NCI-H526 treated with DMSO at 0.1 percent for 48 hours (cell line): ENCODE measurements around the gene ARID1A.

ENCODE experiments used
- DNase-seq: peaks from one replicate; lab custom pipeline; 2025; lab: John Stamatoyannopoulos, UW

Gene ARID1A

GRCh38 chr1:26761217-26761616, 65.4 kb downstream of the ARID1A start:
- DNase-seq = no peak

- DNase-seq = no peak
Observed at GRCh38 chr1:26767714-26768113, 71.9 kb downstream of the ARID1A start.

- no peak for DNase-seq
Observed at GRCh38 chr1:26768755-26769154, 72.9 kb downstream of the ARID1A start.

GRCh38 chr1:26771285-26771642, 75.4 kb downstream of the ARID1A start:
- DNase-seq = no peak

- no peak for DNase-seq
Observed at GRCh38 chr1:26771643-26772321, 76.0 kb downstream of the ARID1A start.

- no peak for DNase-seq
Observed at GRCh38 chr1:26772687-26773086, 76.9 kb downstream of the ARID1A start.

- no peak for DNase-seq
Observed at GRCh38 chr1:26774462-26774861, 78.6 kb downstream of the ARID1A start.

GRCh38 chr1:26775666-26776065, 79.9 kb downstream of the ARID1A start:
- DNase-seq = no peak

GRCh38 chr1:26779098-26779668, 83.4 kb downstream of the ARID1A start:
- no peak for DNase-seq

- peak; percentile 20 for DNase-seq
Observed at GRCh38 chr1:26780344-26780957, 84.6 kb downstream of the ARID1A start.

- no peak for DNase-seq
Observed at GRCh38 chr1:26781206-26781825, 85.5 kb downstream of the ARID1A start.

- no peak for DNase-seq
Observed at GRCh38 chr1:26782521-26783212, 86.9 kb downstream of the ARID1A start.

- DNase-seq = no peak
Observed at GRCh38 chr1:26783646-26784022, 87.8 kb downstream of the ARID1A start.

- DNase-seq = no peak
Observed at GRCh38 chr1:26784023-26784871, 88.4 kb downstream of the ARID1A start.

- DNase-seq = no peak
Observed at GRCh38 chr1:26784886-26785285, 89.1 kb downstream of the ARID1A start.

- DNase-seq = no peak
Observed at GRCh38 chr1:26785611-26786436, 90.0 kb downstream of the ARID1A start.

GRCh38 chr1:26786437-26787380, 90.9 kb downstream of the ARID1A start:
- DNase-seq = no peak

GRCh38 chr1:26787381-26787705, 91.5 kb downstream of the ARID1A start:
- no peak for DNase-seq

GRCh38 chr1:26787706-26788514, 92.1 kb downstream of the ARID1A start, which contains the start of gene PIGV:
Gene PIGV, plus strand, starts transcription at chr1:26787950. Its CDS starts 2,866 bp downstream, at chr1:26790816.
- peak; percentile 75 for DNase-seq
